ENCODE results near the gene C1QTNF9B.

The C1QTNF9B gene

DNA sequence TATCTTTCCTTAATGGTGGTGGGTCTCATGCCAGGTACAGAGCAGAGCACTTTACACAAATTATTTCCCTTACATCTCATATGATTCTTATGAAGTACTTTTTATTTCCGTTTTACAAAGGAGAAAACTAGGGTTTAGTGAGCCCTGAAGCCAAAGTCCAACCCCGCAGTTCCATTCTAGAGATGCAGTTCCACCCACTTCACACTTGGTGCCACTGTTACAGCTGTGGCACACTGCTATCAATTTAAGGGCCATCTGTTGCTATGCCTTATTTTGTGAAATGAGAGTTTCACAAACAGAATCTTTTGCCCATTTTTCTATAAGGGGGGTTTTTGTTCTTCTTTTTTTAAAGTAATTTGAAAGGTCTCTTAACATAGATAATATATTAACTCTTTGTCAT, 21.0 kb downstream of the C1QTNF9B start:
- H3K9me2 ChIP-seq (replicated peaks; ENCODE audit: control insufficient read depth, low read length) = no peaks in the 10 kb centered on the region
- TF ChIP-seq EZH2phosphoT487 (IDR thresholded peaks at IDR 0.05; ENCODE audit: borderline replicate concordance, low read length) = no peak
- TF ChIP-seq, protein P1, sequence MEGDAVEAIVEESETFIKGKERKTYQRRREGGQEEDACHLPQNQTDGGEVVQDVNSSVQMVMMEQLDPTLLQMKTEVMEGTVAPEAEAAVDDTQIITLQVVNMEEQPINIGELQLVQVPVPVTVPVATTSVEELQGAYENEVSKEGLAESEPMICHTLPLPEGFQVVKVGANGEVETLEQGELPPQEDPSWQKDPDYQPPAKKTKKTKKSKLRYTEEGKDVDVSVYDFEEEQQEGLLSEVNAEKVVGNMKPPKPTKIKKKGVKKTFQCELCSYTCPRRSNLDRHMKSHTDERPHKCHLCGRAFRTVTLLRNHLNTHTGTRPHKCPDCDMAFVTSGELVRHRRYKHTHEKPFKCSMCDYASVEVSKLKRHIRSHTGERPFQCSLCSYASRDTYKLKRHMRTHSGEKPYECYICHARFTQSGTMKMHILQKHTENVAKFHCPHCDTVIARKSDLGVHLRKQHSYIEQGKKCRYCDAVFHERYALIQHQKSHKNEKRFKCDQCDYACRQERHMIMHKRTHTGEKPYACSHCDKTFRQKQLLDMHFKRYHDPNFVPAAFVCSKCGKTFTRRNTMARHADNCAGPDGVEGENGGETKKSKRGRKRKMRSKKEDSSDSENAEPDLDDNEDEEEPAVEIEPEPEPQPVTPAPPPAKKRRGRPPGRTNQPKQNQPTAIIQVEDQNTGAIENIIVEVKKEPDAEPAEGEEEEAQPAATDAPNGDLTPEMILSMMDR (IDR thresholded peaks at IDR 0.05; ENCODE audit: low read depth, low read length, poor library complexity, severe bottlenecking) = peak; percentile 42
- no peak overlapping the region for H3K4me2 ChIP-seq (ENCODE audit: low read length)
- H3F3A ChIP-seq (ENCODE audit: control insufficient read depth, insufficient read depth) = no peaks in the 10 kb centered on the region
- no peaks in the 10 kb centered on the region for H3K4me1 ChIP-seq (ENCODE audit: control insufficient read depth, low read length)
- no peaks in the 10 kb centered on the region for H3K27me3 ChIP-seq (ENCODE audit: control insufficient read depth, low read length)
- no peak overlapping the region for H3K27ac ChIP-seq (ENCODE audit: low read depth, low read length)
- peaks cover 5% of the 10 kb centered on the region; the same call in 1 of the 2 replicates for H3K36me3 ChIP-seq (ENCODE audit: control insufficient read depth, low read length)
- H4K20me1 ChIP-seq (ENCODE audit: control insufficient read depth, insufficient read depth, low read depth, low read length) = no peaks in the 10 kb centered on the region
- H3K4me3 ChIP-seq (ENCODE audit: low read length) = no peak overlapping the region
- H3K9me3 ChIP-seq (ENCODE audit: control insufficient read depth, insufficient read depth, low read length) = no peaks in the 10 kb centered on the region
- H3K79me2 ChIP-seq (ENCODE audit: control insufficient read depth, low read length) = no peaks in the 10 kb centered on the region

DNA sequence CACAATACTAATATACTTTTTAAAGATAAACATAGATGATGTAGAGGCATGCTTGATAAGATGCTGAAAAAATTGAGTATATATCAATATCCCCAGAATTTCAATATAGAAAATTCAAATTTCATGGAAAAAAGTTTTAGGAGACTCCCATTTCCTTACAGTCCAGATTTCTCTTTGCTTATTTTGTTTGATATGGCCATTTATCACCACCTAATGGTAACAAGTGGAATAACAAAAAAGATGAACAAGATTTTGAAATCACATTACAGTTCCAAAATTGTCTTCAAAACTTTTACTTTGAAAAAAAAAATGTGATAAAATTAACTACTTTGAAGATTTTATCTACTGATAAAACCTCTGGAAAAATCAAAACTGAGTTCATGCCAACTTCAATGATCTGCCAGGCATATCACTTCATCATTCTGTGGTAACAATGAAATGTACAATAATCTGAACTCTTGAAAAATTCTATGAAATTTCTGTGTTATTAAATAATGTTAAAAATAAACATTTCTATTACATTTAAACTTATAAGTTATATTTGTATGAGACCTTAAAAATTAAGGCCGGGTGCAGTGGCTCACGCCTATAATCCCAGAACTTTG, 25.6 kb downstream of the C1QTNF9B start:
- TF ChIP-seq EZH2phosphoT487 (IDR thresholded peaks at IDR 0.05; ENCODE audit: borderline replicate concordance, low read length) = no peak
- TF ChIP-seq, protein P1 (IDR thresholded peaks at IDR 0.05; ENCODE audit: low read depth, low read length, poor library complexity, severe bottlenecking) = peak; percentile 51
- Histone ChIP-seq H3F3A (ENCODE audit: control insufficient read depth, insufficient read depth) (no peaks in the 10 kb centered on the region), H3K4me2 (ENCODE audit: low read length) (no peak overlapping the region), H3K4me3 (ENCODE audit: low read length) (no peak overlapping the region), H4K20me1 (ENCODE audit: control insufficient read depth, insufficient read depth, low read depth, low read length) (no peaks in the 10 kb centered on the region), H3K27ac (ENCODE audit: low read depth, low read length) (no peak overlapping the region), H3K9me2 (replicated peaks; ENCODE audit: control insufficient read depth, low read length) (no peaks in the 10 kb centered on the region), H3K36me3 (ENCODE audit: control insufficient read depth, low read length) (no peaks in the 10 kb centered on the region), H3K4me1 (ENCODE audit: control insufficient read depth, low read length) (no peaks in the 10 kb centered on the region), H3K9me3 (ENCODE audit: control insufficient read depth, insufficient read depth, low read length) (no peaks in the 10 kb centered on the region), H3K27me3 (ENCODE audit: control insufficient read depth, low read length) (no peaks in the 10 kb centered on the region), H3K79me2 (ENCODE audit: control insufficient read depth, low read length) (no peaks in the 10 kb centered on the region)

DNA sequence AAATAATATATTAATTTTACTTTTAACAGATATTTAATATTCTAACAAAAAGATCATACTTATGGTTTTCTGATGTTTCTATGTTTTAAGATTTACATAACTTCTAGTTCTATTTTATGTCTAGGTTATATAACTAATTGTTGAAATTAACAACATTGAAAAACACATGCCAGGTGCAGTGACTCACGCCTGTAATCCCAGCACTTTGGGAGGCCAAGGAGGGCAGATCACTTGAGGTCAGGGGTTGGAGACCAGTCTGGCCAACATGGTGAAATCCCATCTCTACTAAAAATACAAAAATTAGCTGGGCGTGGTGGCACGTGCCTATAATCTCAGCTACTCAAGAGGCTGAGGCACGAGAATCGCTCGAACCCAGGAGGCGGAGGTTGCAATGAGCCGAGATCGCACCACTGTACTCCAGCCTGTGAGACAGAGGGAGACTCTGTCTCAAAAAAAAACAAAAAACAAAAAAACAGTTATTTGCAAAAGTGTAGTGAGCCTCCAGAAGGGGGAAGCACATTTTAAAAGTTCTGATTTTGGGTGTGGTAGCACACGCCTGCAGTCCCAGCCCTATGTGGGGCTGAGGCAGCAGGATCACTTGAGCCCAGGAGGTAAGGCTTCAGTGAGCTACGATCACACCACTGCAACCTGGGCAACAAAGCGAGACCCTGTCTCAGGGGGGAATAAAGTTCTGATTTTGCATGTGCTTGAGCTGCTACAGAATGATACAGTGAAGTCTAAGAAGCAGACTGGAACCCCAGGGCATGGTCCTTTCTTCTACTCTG, 26.8 kb downstream of the C1QTNF9B start:
- no peak overlapping the region for H3K4me2 ChIP-seq (ENCODE audit: low read length)
- no peak overlapping the region for H3K27ac ChIP-seq (ENCODE audit: low read depth, low read length)
- H3K4me3 ChIP-seq (ENCODE audit: low read length) = no peak overlapping the region
- no peaks in the 10 kb centered on the region for H3K27me3 ChIP-seq (ENCODE audit: control insufficient read depth, low read length)
- H3K9me3 ChIP-seq (ENCODE audit: control insufficient read depth, insufficient read depth, low read length) = no peaks in the 10 kb centered on the region
- H3K9me2 ChIP-seq (replicated peaks; ENCODE audit: control insufficient read depth, low read length) = no peaks in the 10 kb centered on the region
- TF ChIP-seq, protein P1 (IDR thresholded peaks at IDR 0.05; ENCODE audit: low read depth, low read length, poor library complexity, severe bottlenecking) = no peak
- H3F3A ChIP-seq (ENCODE audit: control insufficient read depth, insufficient read depth) = no peaks in the 10 kb centered on the region
- H4K20me1 ChIP-seq (ENCODE audit: control insufficient read depth, insufficient read depth, low read depth, low read length) = no peaks in the 10 kb centered on the region
- no peaks in the 10 kb centered on the region for H3K4me1 ChIP-seq (ENCODE audit: control insufficient read depth, low read length)
- H3K36me3 ChIP-seq (ENCODE audit: control insufficient read depth, low read length) = no peaks in the 10 kb centered on the region
- H3K79me2 ChIP-seq (ENCODE audit: control insufficient read depth, low read length) = no peaks in the 10 kb centered on the region

All from DOHH2 (cell line).